ENCODE data around the gene ADAM19. TPM values are rescaled to one million over a fixed set of nuclear protein-coding genes. Genes with fewer than 3 reads are reported as not detected.
A peak's percentile ranks its signal among the peaks of the same experiment; 100 is the strongest.

The ADAM19 gene
- total RNA-seq, 1 donor from 2014 or later = 2.9 TPM

DNA sequence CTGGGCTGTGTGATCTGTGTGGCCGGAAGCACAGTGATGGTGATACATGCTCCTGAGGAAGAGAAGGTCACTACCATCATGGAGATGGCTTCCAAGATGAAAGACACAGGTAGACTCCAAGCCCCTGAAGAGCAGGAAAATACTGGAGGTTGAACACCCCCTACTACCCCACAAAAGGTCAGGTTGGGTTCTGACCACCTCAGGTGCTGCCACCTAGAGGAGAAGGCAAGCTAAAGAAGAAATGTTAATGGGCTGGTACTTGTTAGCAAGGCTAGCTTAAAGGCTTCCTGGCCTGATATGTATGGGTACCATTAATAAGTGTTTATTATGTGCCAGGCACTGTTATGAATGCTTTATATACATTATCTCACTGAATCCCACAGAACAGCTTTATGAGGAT, 103.9 kb downstream of the ADAM19 start:
- no peak for DNase-seq (ENCODE audit: low spot score)

DNA sequence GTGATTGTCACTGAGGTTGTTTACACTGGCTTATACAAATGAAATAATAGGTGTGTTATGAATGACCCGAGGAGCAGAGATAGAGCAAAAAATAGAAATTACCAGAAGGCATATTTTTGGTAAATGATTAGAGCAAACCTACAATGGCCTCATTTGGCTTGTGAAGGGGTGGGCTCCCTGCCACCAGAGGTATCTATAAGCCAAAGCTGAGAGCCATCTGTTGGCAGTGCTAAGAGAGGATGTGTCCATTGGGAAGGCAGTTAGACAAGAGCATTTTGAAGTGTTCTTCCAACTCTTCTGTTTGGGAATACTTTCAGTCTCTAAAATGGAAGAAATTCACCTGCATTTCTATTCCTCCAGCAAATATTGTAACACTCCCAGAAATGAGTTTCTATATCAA, 104.9 kb downstream of the ADAM19 start:
- ATAC-seq = no peak
- no peak for DNase-seq (ENCODE audit: low spot score)

More for the DNA sequence above, 103.9 kb downstream of the ADAM19 start:
- peak; percentile 51 for ATAC-seq

DNA sequence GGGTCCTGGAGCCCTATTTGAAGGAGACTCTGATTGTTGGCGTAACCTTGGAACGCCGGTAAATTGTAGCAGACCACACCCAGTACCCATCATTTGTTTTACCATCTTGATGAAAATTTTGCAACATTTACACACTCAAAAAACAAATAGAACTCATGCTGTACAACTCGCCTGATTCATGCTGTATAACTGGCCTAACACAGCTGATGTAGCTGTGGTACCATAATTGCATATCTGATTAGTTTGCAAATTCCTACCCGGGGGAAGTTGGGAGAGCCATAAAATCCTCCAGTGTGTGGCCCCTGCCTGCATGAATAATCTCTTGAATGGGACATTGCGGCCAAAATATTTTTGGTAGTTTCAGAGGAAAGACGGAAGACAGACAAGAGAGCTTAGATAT, 105.9 kb downstream of the ADAM19 start:
- DNase-seq (ENCODE audit: low spot score) (no peak), ATAC-seq (no peak)

DNA sequence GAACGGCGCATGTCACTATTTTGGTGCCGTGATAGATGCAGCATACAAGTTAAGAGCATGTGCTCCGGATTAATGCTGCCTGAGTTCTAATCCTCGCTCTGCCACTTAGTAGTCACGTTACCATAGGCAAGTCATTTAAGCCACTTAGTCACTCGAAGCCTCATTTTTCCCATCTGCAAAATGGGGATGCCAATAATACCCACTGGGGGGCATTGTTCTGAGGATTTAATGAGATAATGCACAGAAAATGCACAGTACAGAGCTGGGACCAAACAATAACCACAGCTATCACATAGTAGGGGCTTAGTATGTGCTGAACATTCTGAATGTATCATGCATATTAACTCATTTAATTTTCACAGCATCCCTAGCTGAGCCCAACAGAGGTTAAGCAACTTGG, 106.5 kb downstream of the ADAM19 start:
- DNase-seq (ENCODE audit: low spot score) (no peak), ATAC-seq (no peak)

DNA sequence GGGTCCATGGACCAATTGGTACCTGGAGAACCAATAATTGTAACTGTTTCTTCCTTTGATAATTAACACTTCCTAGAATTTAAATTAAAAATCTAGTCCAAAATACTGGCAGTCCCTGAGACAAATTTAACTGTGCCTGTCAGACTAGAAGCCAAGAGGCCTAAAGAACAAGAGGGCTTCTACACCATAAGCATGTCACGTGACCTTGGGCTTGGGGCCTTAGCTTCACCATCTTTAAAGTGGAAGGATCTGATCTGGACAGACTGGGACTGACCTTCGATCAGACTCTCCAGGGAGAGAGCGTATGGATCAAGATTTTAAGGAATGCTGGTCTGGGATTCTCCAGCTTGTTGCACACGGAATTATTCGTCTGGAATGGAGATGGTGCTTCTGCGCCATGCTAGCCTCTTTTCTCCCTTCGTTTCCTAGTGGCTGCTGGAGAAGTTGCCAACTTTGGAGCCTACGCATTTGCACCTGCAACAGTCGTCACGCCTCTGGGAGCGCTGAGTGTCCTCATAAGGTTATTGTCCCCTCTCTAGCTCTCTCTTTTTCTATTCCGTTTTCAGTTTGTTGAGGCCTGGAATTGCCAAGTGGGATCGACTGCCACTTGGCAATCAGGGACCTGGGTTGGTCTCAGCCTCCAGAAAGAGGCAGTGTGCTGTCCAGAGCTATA, 107.1 kb downstream of the ADAM19 start:
- ATAC-seq (no peak), DNase-seq (ENCODE audit: low spot score) (no peak)

DNA sequence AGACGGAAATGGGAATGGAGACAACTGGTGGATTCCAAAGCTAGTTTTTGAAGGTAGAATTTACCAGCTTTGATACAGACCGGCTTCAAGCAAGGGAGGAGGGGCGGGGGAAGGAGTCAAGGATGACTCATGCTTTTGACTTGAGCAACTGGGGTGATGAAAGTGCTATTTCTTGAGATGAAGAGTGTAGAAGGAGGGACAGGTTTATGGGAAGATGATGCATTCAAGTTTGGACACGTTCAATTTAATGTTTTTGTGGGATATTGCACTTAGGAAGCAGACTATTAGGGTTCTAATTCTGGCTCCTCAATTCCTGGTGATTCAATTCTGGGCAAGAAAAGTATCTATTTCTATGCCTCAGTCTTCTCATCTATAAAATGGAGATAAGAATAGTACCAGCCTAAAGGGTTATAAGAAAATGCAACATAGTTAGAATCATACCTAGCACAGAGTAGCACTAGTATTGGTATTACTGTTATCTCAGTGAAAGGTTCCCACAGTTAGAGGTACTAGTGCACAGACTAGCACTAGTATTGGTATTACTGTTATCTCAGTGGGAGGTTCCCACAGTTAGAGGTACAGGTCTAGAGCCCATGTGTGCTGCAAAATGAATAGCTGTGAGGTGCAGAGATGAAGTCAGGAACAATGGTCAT, 110.9 kb downstream of the ADAM19 start:
- no peak for DNase-seq (ENCODE audit: low spot score)
- ATAC-seq = no peak

DNA sequence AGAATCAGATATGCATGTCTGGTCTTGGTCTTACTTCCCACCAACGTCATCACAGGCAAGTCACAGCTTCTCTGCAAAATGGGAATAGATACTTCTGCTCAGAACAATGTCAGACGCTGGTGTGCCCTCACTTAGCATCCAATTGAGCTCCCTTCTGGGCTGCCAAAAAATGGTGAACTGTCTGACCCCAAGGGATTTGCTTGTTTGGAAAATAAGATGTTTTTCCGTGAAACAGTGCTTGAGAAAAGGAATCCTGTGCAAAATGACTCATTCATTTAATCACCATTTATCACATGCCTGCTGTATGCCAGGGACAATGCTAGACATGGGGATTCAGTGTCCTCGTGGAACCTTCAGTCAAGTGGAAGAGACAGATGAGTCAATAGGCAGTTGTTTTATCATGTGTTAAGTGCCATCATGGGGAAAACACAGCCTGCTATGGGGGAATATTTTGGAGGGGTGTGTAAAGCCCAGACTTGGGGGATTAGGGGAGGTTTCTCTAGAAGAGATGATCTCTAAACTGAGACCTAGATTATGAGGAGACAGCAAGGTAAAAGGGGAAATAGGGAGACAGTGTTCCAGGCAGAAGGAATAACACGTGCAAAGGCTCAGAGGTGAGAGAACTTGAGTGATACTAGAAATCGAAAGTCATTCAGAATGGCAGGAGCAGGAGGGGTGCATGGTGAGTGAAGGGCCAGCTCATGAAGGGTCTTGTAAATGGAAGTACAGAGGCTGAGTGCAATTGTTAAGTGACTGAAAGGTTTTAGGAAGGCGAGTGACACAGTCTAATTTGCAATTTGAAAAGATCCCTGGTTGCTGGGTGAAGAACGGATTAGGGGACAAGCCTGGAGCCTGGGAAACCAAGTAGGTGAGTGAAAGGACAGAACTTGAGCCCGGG, 111.7 kb downstream of the ADAM19 start:
- no peak for DNase-seq (ENCODE audit: low spot score)
- ATAC-seq = no peak

DNA sequence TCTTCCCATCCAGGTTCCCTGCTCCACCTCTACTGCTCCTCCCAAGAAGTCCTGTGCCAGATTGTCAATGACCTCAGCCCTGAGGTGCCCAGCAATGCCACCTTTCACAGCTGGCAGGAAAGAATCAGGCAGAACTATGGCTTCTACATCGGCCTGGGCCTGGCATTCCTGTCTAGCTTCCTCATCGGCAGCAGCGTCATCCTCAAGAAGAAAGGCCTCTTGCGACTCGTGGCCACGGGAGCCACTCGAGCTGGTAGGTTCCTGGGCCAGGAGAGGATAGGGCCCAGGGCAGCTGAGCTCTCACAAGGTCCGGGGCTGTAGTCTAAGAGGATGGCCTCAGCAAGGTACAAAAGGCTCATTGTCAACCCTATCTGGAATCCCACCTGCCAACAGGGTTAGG, 112.5 kb downstream of the ADAM19 start:
- DNase-seq (ENCODE audit: low spot score) (no peak), ATAC-seq (no peak)

DNA sequence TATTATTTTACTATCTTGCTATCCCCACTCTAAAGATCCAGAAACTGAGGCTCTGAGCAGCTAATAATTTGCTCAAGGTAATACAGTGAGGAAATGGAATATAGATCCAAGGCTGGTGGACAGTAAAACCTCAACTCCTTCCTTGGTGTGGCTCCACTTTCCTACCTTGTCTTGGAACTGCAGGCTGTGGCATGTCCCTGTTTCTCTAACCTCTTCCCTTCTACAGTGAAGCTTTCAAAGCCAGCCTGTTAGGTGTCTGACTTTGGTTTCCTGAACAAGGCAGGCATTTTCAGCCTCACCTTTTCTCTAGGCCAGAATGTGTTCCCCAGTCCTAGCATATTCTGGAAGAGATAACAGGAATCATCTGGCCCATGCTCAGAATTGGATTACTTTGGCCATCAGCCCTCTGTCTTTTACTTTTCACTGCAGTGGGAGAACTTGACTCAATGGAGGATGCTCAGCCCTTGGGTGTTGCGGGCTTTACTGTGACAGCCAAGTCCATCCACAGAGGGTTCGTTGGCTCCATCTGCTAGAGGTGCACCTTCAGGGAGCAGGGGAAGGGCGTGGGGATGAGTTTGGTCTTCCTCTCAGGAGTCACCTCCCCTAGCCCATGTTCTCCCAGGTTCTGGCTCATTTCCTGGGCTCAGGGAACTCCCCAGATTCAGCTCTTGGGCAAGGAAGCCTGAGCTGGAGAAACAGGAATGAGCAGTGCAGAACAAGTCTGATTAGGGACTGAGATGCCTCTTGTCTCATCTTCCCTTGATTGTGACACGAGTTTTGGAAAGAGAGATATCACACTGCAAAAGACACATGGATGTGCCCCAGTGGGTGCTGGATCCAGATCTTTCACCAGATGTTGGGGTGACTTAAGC, 114.4 kb downstream of the ADAM19 start:
- ATAC-seq (no peak), DNase-seq (ENCODE audit: low spot score) (no peak)

DNA sequence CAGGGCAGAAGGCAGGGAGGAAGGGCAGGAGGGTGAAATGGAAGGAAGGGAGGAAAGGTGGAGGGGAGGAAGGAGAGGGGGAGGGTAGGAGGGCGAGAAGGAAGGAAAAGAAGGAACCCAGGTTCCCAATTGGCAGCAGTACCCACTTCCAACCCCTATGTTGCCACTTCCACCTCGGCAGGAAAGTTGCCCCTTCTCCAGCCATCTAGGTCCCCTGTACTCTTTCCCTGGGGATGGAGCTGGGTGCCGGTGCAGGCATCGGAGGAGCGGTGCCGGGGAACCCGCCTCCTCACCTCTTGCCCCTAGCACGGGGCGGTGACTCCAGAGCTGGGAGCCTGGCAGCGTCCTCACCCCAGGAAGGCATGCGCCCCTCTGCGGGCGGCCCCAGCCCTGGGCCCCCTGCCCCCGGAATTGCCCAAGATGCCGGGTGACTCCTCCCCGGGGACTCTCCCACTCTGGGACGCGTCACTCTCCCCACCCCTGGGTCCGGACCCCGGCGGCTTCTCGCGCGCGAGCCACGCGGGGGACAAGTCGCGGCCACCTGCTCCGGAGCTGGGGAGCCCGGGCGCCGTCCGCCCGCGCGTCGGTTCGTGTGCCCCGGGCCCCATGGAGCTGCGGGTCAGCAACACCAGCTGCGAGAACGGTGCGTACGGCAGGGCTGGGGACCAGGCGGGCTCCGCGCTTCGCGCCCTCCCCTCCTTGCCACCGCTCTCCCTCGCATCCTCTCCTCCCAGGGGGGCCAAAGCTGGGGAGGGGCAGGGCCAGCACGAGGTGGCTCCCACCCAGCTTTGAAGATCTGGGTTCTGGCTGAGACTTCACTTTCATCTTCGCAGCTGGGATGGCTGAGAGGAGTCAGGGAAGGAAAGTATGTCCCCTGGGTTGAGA, 115.6 kb downstream of the ADAM19 start, which contains the start of gene NIPAL4:
Gene NIPAL4 (plus strand): TSS at position 499 of the 885 bp plus-strand sequence. CDS start 108 bp downstream, at position 607.
- ATAC-seq (peak; percentile 35), DNase-seq (ENCODE audit: low spot score) (no peak)

DNA sequence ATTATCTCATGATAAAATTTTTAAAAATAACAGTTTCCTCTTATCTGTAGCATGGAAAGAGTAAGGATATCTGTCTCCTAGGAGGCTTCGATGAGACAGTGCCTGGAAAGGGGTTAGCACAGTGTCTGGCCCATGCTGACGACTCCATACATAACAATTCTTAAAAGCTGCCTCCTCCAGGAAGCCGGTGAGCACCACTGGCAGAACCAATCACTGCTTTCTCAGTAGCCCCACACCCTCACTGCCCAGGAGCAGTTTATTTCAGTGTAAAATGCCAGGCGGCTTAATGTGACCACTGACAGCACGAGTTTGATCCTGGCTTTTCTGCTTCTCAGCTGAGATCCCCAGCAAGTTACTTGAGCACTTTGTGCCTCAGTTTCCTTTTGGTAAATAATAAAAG, 116.7 kb downstream of the ADAM19 start:
- ATAC-seq (no peak), DNase-seq (ENCODE audit: low spot score) (no peak)

DNA sequence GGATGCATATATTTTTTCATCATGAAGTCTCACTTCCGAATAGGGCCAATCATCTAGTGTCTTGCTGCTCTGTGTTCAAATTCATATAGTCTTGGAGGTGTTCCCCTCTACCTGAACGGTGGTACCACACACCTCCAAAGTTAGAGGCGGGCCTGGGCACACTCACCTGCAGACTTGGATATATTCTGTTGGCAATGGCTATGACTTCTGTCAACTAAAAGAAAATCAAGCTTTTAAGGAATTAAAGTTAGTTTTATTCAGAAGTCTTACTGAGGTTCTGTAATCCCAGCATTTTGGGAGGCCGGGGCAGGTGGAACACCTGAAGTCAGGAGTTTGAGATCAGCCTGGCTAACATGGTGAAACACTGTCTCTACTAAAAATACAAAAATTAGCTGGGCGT, 118.2 kb downstream of the ADAM19 start:
- DNase-seq (ENCODE audit: low spot score) (no peak), ATAC-seq (no peak)

DNA sequence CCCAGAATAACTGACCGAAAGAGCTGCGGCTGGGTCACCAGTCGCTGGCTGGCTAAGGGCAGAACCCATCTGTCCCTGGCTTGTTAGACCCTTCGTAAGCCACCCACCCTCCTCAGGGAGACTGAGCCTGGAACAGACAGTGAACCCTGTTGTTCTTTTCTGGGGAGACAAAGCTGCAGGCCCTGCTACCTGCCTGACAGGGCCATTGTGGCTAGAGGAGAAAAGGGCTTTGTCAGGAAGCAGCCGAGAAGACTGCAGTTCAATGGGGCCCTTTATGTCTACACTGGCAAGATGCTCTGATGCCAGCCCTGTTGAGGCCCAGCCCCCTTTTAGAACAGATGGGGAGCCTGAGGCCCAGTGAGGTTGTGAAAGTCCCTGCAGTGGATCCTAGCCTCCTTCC, 119.3 kb downstream of the ADAM19 start:
- ATAC-seq = no peak
- no peak for DNase-seq (ENCODE audit: low spot score)

DNA sequence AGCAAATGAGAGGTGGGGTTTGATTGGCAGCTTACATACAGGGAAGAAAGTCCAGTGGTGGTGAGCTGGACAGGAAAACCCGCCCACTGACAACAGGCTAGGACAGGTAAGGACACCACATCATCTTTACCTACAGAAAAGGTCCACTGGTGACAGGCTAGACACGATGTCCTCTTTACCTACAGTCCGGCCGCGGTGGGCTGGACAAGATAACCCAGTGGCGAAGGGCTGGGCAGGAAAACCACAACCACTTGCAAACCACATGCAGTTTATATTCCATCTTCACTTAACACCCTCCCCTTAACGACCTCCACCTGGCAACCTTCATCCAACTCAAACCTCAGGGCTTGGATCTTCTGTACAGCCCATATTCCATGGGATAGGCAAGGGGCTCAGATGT, 120.5 kb downstream of the ADAM19 start:
- DNase-seq (ENCODE audit: low spot score) = no peak
- no peak for ATAC-seq

DNA sequence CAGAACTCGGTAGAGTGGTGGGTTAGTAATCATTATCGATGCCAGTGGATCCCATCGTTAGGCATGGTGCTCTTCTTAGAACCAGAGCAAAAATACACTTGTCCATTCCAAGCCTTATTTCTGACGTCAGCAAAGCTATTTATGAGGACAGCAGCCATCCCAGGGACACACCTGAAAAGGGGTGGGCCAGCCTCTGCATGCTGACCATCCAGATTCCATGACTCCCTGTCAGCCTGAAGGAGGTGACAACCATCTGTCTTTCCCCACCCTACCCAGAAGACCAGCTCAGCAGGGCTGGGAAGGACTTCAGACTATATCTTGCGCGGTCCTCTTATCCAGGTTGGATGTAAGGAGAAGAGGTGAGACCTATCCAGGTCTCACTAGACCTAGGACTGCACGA, 121.3 kb downstream of the ADAM19 start:
- DNase-seq (ENCODE audit: low spot score) (no peak), ATAC-seq (no peak)

DNA sequence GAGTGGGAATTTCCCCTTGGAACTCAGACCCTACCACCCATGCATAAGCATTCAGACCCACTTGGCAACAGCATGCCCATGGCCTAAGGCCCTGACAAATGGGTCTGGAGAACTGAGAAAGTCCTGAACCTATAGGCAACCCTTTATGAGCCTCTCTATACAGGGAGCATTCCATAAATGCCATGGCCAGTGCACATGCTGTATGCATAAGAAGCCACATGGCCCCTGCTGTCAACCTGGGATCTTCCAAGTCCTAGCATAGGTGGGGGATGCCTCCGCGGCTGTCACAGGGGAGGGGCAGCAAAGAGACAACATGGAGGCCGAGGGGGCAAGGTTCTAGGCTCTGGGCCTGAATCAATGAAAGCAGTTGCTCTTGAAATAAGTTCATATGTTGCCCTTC, 123.8 kb downstream of the ADAM19 start:
- DNase-seq (ENCODE audit: low spot score) = no peak
- no peak for ATAC-seq

DNA sequence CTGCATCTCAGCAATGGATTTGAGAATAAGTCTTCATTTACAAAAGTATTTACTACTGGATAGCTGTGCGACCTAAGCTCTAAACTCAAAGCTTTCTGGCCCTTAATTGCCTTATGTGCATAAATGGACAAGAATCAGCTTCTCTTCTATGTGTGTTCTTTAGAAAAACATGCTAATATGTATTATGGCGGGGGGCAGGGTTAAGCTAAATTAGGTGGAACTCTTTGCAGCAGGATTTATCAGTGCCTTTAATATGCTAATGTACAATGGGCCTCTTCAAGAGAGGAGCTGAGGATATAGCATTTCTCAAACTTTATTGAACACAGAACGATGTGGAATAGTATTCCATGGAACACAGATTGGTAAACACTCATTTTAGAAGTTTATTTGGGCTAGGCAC, 125.6 kb downstream of the ADAM19 start:
- ATAC-seq = no peak

DNA sequence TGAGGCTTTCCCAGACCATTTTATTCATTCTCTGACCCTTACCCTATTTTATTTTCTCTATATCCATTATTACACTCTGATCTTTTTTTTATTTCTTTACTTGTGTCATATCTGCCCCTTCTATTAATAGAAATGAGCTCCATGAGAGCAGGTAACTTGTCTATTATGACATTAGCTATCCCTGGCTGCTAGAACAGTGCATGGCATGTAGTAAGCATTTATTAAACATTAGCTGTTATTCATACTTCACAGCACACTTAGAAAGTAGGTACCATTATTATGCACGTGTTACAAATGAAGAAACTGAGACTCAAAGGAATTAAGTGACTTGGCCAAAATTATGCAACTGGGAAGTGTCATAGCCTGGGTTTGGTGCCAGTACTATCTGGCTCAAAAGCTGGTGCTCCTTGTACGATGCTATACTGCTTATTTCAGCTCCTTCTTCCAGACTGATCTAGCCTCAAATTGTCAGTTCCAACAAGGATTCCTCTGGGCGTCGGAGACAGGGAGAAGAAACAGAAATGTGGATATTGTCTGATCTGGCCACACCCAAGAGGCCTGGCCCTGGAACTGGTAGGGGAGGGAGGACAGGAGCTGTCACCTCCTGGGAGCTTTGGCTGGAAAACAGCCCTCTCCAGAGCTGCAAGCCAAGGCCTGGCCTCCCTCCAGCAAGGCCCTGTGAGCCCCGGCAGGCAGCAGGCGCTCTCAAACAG, 126.4 kb downstream of the ADAM19 start:
- ATAC-seq = peak; percentile 56
- no peak for DNase-seq (ENCODE audit: low spot score)

More for the DNA sequence above, 125.6 kb downstream of the ADAM19 start:
- no peak for DNase-seq (ENCODE audit: low spot score)

DNA sequence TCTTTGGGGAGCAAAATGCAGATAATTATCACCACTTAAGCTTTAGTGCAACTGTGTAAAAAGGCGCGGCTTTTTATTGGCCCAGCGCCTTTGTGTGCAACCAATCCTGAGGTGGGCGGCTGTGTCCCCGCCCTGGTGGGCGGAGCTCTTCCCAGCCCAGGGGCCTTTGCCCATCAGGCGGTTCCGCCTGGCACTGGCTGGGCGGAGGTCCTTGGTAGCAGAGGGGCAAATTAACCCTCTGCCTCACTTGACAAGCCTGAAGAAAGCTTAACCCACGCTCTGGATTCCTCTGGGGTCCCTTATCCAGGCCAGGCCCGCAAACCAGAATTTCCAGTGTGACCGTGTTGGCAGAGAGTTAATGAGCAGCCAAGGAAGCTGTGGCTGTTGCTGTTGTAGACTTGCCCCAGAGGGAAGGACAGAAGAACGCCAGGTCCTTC, 128.4 kb downstream of the ADAM19 start:
- ATAC-seq (no peak), DNase-seq (ENCODE audit: low spot score) (no peak)
